OCI-LY1 (cell line): Measurements from ENCODE around the gene CRB2.

Source experiments
- H2AFZ ChIP-seq: fragments of 200-600 bp; sonication (generic), shearing (Covaris generic); 2 replicates; pipeline ENCODE4 v1.6.0; 2014; ENCODE audit warnings: antibody characterized with exemption, mild to moderate bottlenecking, low read length
- H3F3A ChIP-seq: fragments of 200-600 bp; sonication (generic), shearing (Covaris generic); 2 replicates; pipeline ENCODE4 v1.6.0; 2014; ENCODE audit warnings: mild to moderate bottlenecking, antibody characterized with exemption, low read length, moderate library complexity; ENCODE audit not compliant: insufficient read depth
- H3K27ac ChIP-seq: fragments of 200-600 bp; sonication (generic); 2 replicates; pipeline ENCODE4 v1.5.1; 2014; ENCODE audit warnings: low read length, mixed run types, mild to moderate bottlenecking, low read depth; ENCODE audit not compliant: poor library complexity, severe bottlenecking
- H3K27me3 ChIP-seq: fragments of 200-600 bp; sonication (generic); 2 replicates; pipeline ENCODE4 v1.6.0; 2014; ENCODE audit warnings: antibody characterized with exemption, mild to moderate bottlenecking, low read length, moderate library complexity; ENCODE audit not compliant: insufficient read depth
- H3K36me3 ChIP-seq: fragments of 200-600 bp; sonication (generic); 2 replicates; pipeline ENCODE4 v1.6.1; 2014; ENCODE audit warnings: mild to moderate bottlenecking, antibody characterized with exemption, low read length, moderate library complexity, mixed read lengths; ENCODE audit not compliant: insufficient read depth
- H3K4me1 ChIP-seq: fragments of 200-600 bp; sonication (generic); 2 replicates; pipeline ENCODE4 v1.5.1; 2014; ENCODE audit warnings: mild to moderate bottlenecking, low read length, moderate library complexity; ENCODE audit not compliant: insufficient read depth, severe bottlenecking
- H3K4me2 ChIP-seq: fragments of 200-600 bp; sonication (generic), shearing (Covaris generic); 2 replicates; pipeline ENCODE4 v1.6.1; 2014; ENCODE audit warnings: low read length
- H3K4me3 ChIP-seq: fragments of 200-600 bp; sonication (generic); 2 replicates; pipeline ENCODE4 v1.5.1; 2014; ENCODE audit warnings: low read length, low read depth, mild to moderate bottlenecking, mixed read lengths; ENCODE audit not compliant: poor library complexity, severe bottlenecking
- H3K79me2 ChIP-seq: fragments of 200-600 bp; shearing (Covaris generic); 2 replicates; pipeline ENCODE4 v1.6.1; 2016; ENCODE audit warnings: mixed run types, low read length, mixed read lengths; ENCODE audit not compliant: insufficient read depth
- H3K9ac ChIP-seq: fragments of 200-600 bp; sonication (generic), shearing (Covaris generic); 2 replicates; pipeline ENCODE4 v1.6.1; 2014; ENCODE audit warnings: mild to moderate bottlenecking, low read length, mixed read lengths
- H3K9me2 ChIP-seq: fragments of 200-600 bp; sonication (generic), shearing (Covaris generic); 2 replicates; pipeline ENCODE4 v1.6.1; 2014; ENCODE audit warnings: low read depth, mild to moderate bottlenecking, low read length, mixed read lengths
- H3K9me3 ChIP-seq: fragments of 200-600 bp; shearing (Covaris generic); 2 replicates; pipeline ENCODE4 v1.6.1; 2014; ENCODE audit warnings: low read length, mixed read lengths
- H4K20me1 ChIP-seq: fragments of 200-600 bp; sonication (generic), shearing (Covaris generic); 2 replicates; pipeline ENCODE4 v1.6.0; 2016; ENCODE audit warnings: mild to moderate bottlenecking, low read length; ENCODE audit not compliant: insufficient read depth
- CTCF ChIP-seq: fragments of 200-600 bp; sonication (generic), shearing (Covaris generic); IDR thresholded peaks from 2 replicates; pipeline ENCODE4 v1.5.1; 2017; ENCODE audit warnings: mild to moderate bottlenecking, antibody characterized with exemption, low read length, moderate library complexity, mixed read lengths
- EZH2 ChIP-seq: fragments of 200-600 bp; sonication (generic), shearing (Covaris generic); IDR thresholded peaks from 2 replicates; pipeline ENCODE4 v1.8.0; 2017; ENCODE audit warnings: borderline replicate concordance, mixed run types, mild to moderate bottlenecking, antibody characterized with exemption, low read length, moderate library complexity, mixed read lengths

Gene CRB2

GRCh38 chr9:123389070-123389469, 33.1 kb downstream of the CRB2 start:
- H3K9me3 ChIP-seq = 0 out of 2 replicates have a peak, but pooled peaks cover 4% of the 10 kb centered on the region
- no peaks in the 10 kb centered on the region for H3F3A ChIP-seq
- no peak overlapping the region for H3K27ac ChIP-seq
- H3K4me2 ChIP-seq = no peak overlapping the region
- no peaks in the 10 kb centered on the region; the same call in 1 of the 2 replicates for H3K27me3 ChIP-seq
- H2AFZ ChIP-seq = no peak overlapping the region
- TF ChIP-seq CTCF (no peak), EZH2 (no peak)
- no peak overlapping the region for H3K9ac ChIP-seq
- H3K79me2 ChIP-seq = no peaks in the 10 kb centered on the region
- H3K36me3 ChIP-seq = no peaks in the 10 kb centered on the region
- H3K4me3 ChIP-seq = no peak overlapping the region
- no peaks in the 10 kb centered on the region for H3K9me2 ChIP-seq
- no peaks in the 10 kb centered on the region for H4K20me1 ChIP-seq
- H3K4me1 ChIP-seq = no peaks in the 10 kb centered on the region

- Histone ChIP-seq H3K4me2 (no peak overlapping the region), H3K36me3 (no peaks in the 10 kb centered on the region), H4K20me1 (no peaks in the 10 kb centered on the region), H3K4me3 (no peak overlapping the region), H2AFZ (no peak overlapping the region), H3K4me1 (no peaks in the 10 kb centered on the region), H3K79me2 (no peaks in the 10 kb centered on the region), H3K9ac (no peak overlapping the region), H3K9me2 (no peaks in the 10 kb centered on the region), H3F3A (no peaks in the 10 kb centered on the region), H3K27ac (no peak overlapping the region), H3K27me3 (no peaks in the 10 kb centered on the region; the same call in 1 of the 2 replicates), H3K9me3 (0 out of 2 replicates have a peak, but pooled peaks cover 4% of the 10 kb centered on the region)
- TF ChIP-seq EZH2 = no peak
- no peak for TF ChIP-seq CTCF
Observed at GRCh38 chr9:123389698-123390097, 33.7 kb downstream of the CRB2 start.

- Histone ChIP-seq H3K9me2 (no peaks in the 10 kb centered on the region), H3K36me3 (no peaks in the 10 kb centered on the region), H4K20me1 (no peaks in the 10 kb centered on the region), H3F3A (no peaks in the 10 kb centered on the region), H3K27ac (no peak overlapping the region), H3K27me3 (no peaks in the 10 kb centered on the region; the same call in 1 of the 2 replicates), H3K4me2 (no peak overlapping the region), H3K4me1 (no peaks in the 10 kb centered on the region), H3K9ac (no peak overlapping the region), H3K9me3 (0 out of 2 replicates have a peak, but pooled peaks cover 4% of the 10 kb centered on the region), H3K79me2 (no peaks in the 10 kb centered on the region), H3K4me3 (no peak overlapping the region), H2AFZ (no peak overlapping the region)
- TF ChIP-seq EZH2 (no peak), CTCF (no peak)
Observed at GRCh38 chr9:123390337-123391135, 34.5 kb downstream of the CRB2 start.
